ENCODE data around the gene CLVS2.

Gene CLVS2, protein sequence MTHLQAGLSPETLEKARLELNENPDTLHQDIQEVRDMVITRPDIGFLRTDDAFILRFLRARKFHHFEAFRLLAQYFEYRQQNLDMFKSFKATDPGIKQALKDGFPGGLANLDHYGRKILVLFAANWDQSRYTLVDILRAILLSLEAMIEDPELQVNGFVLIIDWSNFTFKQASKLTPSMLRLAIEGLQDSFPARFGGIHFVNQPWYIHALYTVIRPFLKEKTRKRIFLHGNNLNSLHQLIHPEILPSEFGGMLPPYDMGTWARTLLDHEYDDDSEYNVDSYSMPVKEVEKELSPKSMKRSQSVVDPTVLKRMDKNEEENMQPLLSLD

DNA sequence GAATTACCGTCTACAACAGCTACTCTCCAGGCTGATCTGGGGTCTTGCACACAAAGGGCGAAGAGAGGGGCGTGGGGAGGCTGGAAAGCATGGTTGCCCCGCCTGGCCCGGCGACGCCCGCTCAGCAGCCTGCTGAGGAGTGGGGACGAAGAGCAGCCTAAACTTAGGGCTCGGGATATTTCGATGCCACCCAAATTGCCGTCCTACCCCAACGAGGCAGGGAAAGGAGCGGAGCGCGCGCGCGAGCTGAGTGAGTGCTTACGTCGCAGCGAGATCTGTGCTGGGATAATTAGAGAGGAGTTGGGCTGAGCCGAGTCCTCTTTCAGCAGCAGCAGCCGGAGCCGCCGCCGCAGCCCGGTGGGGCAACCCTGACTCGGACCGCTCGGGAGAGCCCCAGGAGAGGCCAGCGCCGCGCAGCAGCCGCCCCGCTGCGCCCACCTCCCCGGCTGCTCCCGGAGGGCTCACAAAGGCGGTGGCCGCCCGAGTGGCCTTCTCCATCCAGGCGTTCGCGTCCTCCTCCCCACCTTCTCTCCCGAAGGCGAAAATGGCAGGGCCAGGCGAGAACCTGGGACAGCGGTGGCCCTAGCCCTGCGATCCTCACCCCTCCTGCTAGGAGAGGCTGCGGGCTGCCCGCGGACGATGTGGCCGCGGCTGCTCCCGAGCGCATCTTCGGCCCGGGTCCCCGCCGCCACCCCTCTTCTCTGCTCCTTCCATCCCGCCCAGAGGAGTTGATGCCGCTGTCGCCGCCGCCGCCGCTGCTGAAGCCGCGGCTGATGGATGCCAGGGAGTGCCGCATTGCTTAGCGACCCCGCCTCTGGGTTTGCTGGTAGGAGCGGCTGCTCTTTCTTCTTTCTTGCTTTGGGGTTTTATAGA is at the start of gene CLVS2:
TSS of gene CLVS2 (plus strand) at position 315 of the 873 bp plus-strand sequence. CDS start 1,543 bp downstream, outside the sequence.
- DNase-seq (ENCODE audit: low read depth in 1 of 2, low spot score in 1 of 2): no peak

DNA sequence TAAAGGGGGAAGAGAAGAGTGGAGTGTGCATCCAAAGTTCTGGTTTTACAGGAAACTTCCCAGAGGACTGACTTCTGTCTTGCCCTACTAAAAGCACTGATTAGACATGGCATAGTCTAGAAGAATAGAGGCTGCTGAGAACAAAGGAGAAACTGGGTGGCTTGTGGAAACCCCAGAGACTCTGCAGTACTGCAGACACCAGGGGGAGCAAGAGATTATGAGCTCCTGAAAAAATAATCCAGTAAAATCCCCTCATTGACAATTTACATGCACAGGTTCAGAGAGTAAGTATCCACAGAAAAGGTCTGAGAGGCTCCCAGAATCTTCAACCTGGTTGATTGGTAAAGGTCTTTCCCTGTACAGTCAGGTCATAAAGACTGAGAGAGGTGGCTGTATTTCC is 48.7 kb upstream of the CLVS2 start:
- DNase-seq (ENCODE audit: low read depth in 1 of 2, low spot score in 1 of 2): no peak

DNA sequence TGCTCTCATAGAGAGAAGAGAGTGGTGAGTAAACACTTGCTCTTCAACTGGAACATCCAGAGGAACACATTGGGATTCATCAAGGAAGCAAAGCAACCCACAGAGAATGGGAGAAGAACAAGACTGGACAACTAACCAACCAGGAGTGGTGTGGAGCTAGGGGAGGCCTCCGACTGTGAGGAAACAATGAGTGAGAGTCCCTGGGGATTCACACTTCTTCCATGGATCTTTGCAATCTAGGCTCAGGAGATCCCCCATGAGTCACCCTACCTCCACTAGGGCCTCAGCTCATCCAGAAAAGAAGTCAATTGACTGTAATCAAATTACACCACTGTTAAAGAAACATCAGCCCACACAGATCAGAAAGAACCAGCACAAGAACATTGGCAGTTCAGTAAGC is 42.3 kb upstream of the CLVS2 start:
- no peak for DNase-seq (ENCODE audit: low read depth in 1 of 2, low spot score in 1 of 2)

DNA sequence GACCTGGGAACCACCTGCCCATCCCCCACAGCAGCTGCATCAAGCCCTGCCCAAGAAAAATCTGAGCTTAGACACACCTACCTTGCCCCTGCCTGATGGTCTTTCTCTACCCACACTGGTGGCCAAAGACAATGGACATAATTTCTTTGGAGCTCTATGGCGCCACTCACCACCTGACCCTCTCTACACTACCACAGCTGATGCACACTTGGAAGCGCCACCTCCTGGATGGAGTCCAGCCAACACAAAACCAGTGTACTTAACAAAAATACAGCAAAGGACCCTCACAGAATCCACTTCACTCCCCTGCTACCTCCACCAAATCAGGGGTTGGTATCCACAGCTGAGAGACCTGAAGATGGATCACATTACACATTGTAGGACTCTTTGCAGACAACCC is 39.7 kb upstream of the CLVS2 start:
- DNase-seq (ENCODE audit: low read depth in 1 of 2, low spot score in 1 of 2): no peak

DNA sequence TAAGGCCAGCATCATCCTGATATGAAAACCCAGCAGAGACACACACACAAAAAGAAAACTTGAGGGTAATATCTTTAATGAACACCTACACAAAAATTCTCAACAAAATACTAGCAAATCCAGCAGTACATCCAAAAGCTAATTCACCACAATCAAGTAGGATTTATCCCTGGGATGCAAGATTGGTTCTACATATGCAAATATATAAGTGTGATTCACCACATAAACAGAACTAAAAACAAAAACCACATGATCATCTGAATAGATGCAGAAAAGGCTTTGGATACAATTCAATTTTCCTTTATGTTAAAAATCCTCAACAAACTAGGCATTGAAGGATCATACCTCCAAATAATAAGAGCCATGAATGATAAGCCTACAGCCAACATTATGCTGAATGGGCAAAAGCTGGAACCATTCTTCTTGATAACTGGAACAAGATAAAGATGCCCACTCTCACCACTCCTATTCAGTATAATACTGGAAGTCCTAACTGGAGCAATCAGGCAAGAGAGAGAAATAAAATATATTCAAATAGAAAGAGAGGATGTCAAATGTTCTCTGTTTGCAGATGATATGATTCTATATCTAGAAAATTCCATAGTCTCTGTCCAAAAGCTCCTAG is 33.9 kb upstream of the CLVS2 start:
- no peak for DNase-seq (ENCODE audit: low read depth in 1 of 2, low spot score in 1 of 2)

DNA sequence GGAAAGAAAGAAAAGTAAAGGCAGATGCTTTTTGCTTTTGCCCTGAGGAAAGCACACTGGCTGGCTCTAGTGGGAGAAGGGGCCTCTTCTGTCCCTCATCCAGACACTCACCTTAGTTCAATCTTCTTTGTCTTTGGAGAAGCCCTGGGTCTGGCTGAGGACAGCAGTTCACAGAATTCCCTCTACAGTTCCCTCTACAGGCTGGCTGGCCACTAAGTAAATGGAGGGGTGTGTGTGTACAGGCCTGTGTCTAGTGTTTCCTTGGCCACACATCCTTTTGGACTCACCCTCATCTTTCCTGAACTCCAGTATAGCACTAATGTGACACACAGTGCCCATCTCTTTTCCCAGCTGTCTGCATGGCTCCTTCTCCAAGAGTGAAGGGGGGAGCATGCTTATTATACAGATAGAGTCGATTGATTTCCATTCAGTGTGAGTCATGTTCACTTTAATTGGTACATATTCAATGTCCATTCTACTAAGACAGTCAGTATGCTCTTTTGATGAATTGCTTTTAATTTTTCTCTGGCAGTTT is 26.0 kb upstream of the CLVS2 start:
- no peak for DNase-seq (ENCODE audit: low read depth in 1 of 2, low spot score in 1 of 2)

DNA sequence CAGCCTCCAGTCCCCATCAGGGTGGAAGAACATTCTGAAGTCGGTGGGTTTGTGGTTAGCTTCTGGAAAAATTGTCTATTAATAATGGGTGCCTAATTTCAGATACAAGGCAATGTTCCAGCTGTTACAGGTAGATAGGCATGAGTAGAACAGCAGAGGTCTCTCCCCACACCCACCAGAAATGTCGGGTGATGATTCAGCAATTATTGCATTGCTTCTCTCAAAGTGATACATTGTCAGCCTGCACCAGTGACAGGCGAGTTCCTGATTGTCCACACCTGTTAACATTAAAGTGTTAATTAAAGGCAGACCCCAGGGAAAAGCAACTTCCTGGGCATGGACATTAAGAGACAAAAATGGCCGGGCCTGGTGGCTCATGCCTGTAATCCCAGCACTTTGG is 18.9 kb upstream of the CLVS2 start:
- no peak for DNase-seq (ENCODE audit: low read depth in 1 of 2, low spot score in 1 of 2)

DNA sequence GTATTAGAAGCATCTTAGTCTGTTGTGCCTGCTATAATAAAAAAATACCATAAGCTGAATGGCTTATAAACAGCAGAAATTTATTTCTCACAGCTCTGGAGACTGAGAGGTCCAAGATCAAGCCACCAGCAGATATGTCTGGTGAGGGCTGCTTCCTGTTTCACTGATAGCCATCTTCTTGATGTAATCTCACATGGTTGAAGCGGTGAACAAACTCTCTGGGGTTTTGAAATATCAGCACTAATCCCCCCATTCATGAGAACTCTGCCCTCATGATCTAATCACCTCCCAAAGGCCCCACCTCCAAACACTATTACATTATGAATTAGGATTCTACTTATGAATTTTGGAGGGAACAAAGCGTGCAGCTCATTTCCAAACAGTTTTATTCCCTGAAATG is 11.6 kb upstream of the CLVS2 start:
- DNase-seq (ENCODE audit: low read depth in 1 of 2, low spot score in 1 of 2): no peak

DNA sequence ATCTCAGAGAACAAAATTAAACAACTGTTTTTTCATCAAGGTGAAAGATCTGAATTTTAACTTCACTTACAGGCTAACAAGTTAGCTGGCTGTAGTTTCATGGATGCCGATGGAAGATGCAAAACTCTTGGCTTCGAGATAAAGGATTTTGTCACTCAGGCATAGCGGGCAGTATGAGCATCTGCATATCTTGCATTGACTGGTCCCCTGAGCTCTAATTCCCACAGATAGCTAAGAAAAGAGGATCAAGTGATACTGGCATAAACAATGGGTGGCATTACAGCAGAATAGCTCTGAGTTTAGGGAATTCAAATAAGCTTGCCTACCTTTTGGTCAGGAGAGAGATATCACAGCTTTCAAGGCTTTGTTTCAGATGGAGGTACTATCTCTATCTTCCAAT is 1.8 kb upstream of the CLVS2 start:
- no peak for DNase-seq (ENCODE audit: low read depth in 1 of 2, low spot score in 1 of 2)

DNA sequence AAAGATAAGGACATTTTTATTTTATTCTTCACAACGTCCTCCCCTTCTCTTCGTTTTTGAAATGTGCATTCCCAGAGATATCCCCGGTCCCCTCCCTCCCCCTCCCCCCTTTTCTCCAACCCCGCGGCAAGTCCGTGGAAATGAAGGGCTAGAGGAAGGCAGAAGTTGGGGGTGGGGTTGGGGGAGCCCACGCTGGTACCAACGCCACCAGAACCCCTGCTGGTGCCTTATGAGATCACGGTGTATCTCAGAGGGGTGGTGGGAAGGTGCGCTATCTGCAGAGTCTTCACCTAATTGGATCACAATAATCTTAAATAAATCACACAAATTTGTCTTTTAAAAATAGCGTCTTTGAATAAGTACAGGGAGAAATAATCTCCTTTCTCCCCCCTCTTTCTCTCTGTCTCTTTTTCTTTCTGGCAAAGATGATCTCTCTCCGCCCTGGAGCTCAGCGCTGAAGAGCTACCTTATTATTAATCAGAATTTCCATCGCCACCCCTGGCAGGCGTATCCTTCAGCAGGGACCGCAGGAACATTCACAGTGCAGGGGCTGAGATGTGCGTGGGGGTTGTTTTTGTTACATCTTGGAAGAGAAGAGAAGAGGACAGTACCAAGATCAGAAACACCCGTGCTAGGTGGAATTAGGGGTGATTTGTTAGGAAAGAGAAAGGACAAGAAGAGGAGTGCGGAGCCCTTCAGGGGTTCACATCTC is 915 bp downstream of the CLVS2 start:
- no peak for DNase-seq (ENCODE audit: low read depth in 1 of 2, low spot score in 1 of 2)

DNA sequence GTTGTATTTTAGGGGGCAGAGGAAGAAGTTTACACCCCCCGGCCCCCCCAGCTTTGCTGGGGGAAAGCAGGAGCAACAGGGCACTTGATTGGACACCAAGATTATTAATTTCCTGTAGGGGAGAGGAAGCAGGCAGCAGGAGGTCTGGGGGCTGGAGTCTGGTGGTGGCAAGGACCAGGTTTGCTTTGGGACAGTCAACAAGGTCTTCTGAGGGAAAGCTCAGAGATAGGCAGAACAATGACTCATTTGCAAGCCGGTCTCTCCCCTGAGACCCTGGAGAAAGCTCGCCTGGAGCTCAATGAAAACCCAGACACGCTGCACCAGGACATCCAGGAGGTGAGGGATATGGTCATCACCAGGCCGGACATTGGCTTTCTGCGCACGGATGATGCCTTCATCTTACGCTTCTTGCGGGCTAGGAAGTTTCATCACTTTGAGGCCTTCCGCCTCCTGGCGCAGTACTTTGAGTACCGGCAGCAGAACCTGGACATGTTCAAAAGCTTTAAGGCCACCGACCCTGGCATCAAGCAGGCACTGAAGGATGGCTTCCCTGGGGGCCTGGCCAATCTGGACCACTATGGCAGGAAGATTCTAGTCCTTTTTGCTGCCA is 1.6 kb downstream of the CLVS2 start:
- no peak for DNase-seq (ENCODE audit: low read depth in 1 of 2, low spot score in 1 of 2)

DNA sequence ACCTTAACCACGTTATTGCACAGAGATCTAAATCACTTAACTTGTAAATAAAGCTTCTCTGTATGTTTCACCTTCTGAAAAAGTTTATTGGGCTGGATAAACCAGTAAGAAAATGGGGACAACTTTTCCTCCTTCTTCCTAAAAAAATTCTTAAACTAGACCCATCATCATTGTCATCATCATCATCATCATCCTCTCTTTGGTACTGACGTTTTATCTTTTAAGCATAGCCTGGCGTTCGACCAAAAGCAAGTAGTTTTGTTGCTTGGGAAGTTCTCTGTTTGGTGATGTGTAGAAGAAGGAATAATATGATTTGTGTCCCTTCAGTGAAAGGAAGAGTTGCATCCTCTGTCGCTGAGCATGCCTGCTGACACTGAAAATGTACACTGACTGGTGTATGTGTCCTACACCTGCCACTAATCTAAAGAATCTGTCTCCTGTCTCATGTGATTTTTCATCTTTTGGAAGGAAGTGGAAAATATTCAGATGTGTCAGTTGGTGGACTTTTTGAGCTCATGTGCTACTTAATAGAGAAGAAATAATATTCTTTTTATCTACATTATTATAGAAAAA is 2.5 kb downstream of the CLVS2 start:
- no peak for DNase-seq (ENCODE audit: low read depth in 1 of 2, low spot score in 1 of 2)

DNA sequence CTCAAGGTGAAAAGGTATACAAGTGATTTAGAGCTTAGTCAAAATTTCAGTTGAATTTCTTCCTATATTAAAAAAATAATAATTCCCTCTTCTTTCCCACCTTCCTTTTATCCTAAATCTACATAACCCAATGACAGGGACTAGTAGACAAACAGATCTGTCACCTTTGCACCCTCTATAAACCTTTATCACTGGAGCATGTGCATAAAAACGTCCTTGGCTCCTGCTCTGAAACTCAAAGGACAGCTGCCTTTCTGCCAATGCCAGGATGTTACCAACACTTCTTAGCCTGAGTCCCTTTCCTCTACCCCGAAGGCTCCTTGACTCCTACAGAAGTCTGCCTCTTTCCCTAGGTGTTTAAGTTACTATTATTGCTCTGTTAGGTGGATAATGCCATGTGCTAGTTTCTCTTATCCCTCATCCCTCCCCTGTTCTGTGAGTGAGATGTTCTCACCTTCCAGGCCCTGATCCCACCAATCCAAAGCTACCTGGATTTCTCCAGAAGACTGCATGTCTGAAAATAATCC is 4.3 kb downstream of the CLVS2 start:
- no peak for DNase-seq (ENCODE audit: low read depth in 1 of 2, low spot score in 1 of 2)

DNA sequence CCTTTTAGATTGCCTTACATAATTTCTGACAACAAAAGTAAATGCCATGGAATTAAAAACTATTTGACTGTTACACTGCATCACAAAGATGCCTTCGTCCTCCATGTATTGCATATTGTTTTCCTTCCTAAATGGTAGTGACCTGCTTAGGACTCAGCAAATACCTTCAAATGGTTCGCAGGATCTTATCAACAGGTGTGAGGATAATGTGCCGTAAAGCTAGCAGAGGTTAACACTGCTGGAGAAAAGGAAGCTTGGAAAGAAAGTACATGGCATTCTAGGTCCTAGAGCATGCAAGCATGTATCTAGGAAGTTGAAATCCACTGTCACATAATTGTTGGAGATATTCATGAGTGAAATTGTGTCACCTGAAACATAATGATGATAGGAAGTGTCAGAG is 5.5 kb downstream of the CLVS2 start:
- no peak for DNase-seq (ENCODE audit: low read depth in 1 of 2, low spot score in 1 of 2)

DNA sequence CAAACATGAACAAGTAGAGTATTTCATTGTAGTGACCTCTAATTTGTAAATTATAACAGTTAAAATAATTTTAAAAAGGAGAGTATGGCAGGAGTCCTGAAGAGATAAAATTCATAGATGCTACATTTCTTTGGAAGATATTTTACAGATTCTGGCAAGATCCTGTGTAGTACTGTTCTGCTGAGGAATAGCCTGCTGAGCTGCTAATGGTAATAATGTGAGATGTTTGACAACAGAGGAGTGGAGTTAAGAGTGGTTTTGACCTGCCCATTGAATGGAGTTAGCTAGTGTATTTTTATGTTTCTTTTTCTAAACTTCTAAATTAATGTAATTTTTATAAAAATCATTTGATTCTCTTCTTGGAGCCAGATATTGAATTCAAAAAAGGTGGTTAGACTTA is 11.8 kb downstream of the CLVS2 start:
- no peak for DNase-seq (ENCODE audit: low read depth in 1 of 2, low spot score in 1 of 2)

DNA sequence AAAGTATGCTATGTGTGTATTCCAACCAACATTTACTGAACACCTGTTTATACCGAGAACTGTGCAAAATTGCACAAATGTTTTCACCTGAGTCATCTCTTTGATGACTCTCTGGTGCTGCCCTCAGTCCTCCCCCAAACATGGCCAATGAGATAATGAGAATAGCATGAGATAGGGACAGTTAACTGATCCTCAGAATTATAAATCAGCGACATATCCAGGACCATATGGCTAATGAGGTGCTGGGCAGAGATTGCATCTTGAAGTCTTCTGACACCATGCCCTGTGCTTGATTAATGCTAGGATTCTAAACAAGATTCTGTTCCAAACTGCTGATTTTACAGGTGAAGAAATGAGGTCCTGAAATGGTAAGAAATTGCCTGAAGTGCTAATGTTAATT is 13.0 kb downstream of the CLVS2 start:
- no peak for DNase-seq (ENCODE audit: low read depth in 1 of 2, low spot score in 1 of 2)

DNA sequence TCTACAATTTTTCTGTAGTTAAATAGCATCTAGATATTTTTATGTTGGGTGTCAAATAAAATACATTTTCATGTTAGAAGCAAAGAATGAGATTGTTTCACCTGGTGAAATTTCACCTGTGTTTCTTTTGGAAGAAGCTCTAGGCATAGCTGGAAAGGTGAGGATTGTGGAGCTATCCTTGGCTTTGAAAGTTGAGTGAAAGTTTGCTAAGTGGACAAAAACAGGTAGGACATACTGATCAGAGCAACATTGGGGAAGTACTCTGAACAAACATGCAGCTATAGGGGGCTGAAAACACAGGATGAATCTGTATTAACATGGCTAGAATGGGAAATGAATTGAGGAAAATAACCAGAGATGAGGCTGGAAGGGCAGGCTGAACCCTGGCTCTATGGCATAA is 18.8 kb downstream of the CLVS2 start:
- no peak for DNase-seq (ENCODE audit: low read depth in 1 of 2, low spot score in 1 of 2)

DNA sequence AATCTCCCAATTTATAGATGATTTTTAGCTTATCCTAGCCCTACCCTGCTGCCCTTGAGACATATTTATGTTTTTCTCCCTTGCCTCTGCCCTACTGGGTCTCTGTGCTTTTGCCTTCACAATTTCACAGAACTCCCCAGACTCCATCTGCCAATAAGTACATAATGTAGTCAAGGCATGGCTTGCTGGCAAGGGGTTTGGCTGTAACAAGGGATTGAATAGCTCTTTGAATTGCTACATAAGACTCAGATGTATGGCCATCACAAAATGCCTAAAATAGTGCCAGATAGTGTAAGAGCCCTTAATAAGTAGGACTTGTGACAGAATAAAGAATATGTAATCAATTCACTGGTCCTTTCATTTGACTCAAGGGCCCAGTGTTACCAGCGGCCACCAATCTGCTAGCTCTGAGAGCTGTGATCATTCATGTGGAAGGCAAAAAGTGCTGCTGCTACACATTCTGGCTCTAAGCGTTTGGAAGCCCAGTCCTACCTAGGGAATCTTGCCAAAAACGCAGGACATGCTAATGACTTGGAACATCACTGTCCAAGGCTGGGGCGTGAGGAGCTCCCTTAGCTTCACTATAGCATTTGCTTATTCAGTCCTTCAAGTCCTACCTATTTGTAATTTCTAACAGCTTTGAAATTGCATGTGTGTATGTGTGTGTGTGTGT is 20.5 kb downstream of the CLVS2 start:
- DNase-seq (ENCODE audit: low read depth in 1 of 2, low spot score in 1 of 2): no peak

DNA sequence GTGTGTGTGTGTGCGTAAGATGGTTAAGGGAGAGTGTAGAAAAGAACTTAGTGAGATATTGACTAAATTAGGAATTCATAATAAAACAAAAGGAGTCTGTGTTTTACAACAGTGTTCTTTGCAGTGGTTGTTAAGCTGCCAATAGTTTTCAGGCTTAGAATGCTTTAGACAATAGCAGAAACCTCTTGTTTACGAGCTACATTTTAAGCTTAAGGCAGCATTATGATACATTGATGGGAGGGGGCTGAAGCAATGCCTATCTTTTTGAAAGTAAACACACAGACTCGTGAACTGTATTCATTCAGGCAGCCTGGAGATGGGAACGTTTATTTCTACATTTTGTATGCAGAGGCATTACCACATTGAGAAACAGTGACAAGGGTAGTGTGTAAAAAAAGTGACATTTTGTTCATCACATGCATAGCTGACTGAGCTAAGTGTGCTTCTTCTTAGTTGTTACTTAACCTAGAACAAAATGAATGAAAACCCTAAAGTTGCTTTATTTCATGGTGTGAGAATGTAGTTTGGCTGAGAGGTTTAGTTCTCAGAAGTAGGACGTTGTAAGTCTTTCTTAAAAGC is 21.2 kb downstream of the CLVS2 start:
- DNase-seq (ENCODE audit: low read depth in 1 of 2, low spot score in 1 of 2): no peak

All from stimulated activated CD4-positive, alpha-beta T cell treated with anti-CD3 and anti-CD28 coated beads, Interleukin-15, amount 100 ng/mL, for 1 hour (primary cell).